ENCODE results near the gene NOSTRIN. TPM values are rescaled to one million over a fixed set of nuclear protein-coding genes. Genes with fewer than 3 reads are reported as not detected.

The NOSTRIN gene
- total and polyA plus RNA-seq, 2 donors (not counting 3 experiments of a cell fraction or from before 2014, with no cell fraction given) = 0.03 to 0.75 TPM

DNA sequence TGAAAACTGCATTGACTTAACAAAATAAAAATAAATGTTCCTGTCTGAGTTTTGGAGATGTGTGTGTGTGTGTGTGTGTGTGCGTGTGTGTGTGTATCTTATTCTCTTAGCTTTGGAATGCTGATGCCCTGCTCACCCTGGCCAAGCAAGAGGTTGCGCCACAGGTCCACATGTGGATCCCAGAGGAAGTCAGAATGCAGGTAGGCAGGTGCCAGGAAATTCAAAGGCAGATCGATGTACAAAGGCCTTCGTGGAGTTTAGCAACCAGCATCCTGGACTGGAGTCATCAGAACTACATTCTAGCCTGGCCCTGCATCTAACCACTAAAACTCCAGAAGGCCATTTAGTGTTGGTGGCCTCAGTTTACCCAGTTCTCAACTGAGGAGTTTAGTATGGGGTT, 111.1 kb downstream of the NOSTRIN start:
- no peaks in the 10 kb centered on the region for H4K20me1 ChIP-seq (replicated peaks; ENCODE audit: control insufficient read depth, extremely low read depth, insufficient read depth, low read length)
- H3K9me1 ChIP-seq (replicated peaks; ENCODE audit: control insufficient read depth, extremely low read depth, insufficient read depth, low read length) = no peaks in the 10 kb centered on the region
- ChIA-PET CTCF (interaction anchor here (0.6 to 1.4 kb wide), 5 partner anchors 9 to 458 kb away, joined by 3 to 5 read pairs (median 3); no protein-coding TSS in a partner anchor), POLR2A (no interaction called here)
- no peak for TF ChIP-seq POLR2A (IDR thresholded peaks at IDR 0.05; ENCODE audit: low read depth, low read length)
- TF ChIP-seq POLR2AphosphoS5 (IDR thresholded peaks at IDR 0.05; ENCODE audit: insufficient read depth, low read depth, low read length) = no peak
- TF ChIP-seq, protein P1, sequence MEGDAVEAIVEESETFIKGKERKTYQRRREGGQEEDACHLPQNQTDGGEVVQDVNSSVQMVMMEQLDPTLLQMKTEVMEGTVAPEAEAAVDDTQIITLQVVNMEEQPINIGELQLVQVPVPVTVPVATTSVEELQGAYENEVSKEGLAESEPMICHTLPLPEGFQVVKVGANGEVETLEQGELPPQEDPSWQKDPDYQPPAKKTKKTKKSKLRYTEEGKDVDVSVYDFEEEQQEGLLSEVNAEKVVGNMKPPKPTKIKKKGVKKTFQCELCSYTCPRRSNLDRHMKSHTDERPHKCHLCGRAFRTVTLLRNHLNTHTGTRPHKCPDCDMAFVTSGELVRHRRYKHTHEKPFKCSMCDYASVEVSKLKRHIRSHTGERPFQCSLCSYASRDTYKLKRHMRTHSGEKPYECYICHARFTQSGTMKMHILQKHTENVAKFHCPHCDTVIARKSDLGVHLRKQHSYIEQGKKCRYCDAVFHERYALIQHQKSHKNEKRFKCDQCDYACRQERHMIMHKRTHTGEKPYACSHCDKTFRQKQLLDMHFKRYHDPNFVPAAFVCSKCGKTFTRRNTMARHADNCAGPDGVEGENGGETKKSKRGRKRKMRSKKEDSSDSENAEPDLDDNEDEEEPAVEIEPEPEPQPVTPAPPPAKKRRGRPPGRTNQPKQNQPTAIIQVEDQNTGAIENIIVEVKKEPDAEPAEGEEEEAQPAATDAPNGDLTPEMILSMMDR (IDR thresholded peaks at IDR 0.05; ENCODE audit: extremely low read depth in 1 of 2, insufficient read depth in 1 of 2, low read depth in 1 of 2, low read length in 2 of 2) = no peak
- TF ChIP-seq GATA2 (IDR thresholded peaks at IDR 0.05; ENCODE audit: insufficient read depth, insufficient read length, low read depth, low read length) = no peak
- TF ChIP-seq JUN (IDR thresholded peaks at IDR 0.05; ENCODE audit: borderline replicate concordance, insufficient read depth, insufficient read length, low read depth) = no peak
- TF ChIP-seq MYC (IDR thresholded peaks at IDR 0.05; ENCODE audit: low read depth, low read length) = no peak
- no peaks in the 10 kb centered on the region for H3K79me2 ChIP-seq (ENCODE audit: control insufficient read depth, insufficient read depth, low read length)
- H3K4me1 ChIP-seq (ENCODE audit: control insufficient read depth, extremely low read depth, insufficient read depth, low read length) = no peaks in the 10 kb centered on the region
- BruUV-seq (replicated peaks) = no TSS peak
- intact Hi-C loops (cut with micrococcal nuclease) = no loop called here
- H3K9ac ChIP-seq (replicated peaks; ENCODE audit: extremely low read depth, insufficient read depth, low read length) = no peak overlapping the region
- H3K9me3 ChIP-seq (replicated peaks; ENCODE audit: control insufficient read depth, insufficient read depth, low read length) = no peaks in the 10 kb centered on the region
- no peak overlapping the region for H3K4me3 ChIP-seq (replicated peaks in 1 of 3; ENCODE audit: insufficient read depth in 1 of 3, low read depth in 1 of 3, low read length in 3 of 3)
- peak; percentile 26 for FAIRE-seq
- no peaks in the 10 kb centered on the region for H3K36me3 ChIP-seq (ENCODE audit: control insufficient read depth in 2 of 2, extremely low read depth in 1 of 2, insufficient read depth in 2 of 2, low read length in 2 of 2)
- peaks cover 18 to 25% of the 10 kb centered on the region in 2 experiments for H3K27me3 ChIP-seq (ENCODE audit: control insufficient read depth in 2 of 2, insufficient read depth in 2 of 2, low read length in 2 of 2)
- dilution Hi-C loops (cut with MboI; ENCODE audit: extremely low pct_ligation_motif_present, low sequenced_read_pairs) = no loop called here
- no peak overlapping the region for H3K27ac ChIP-seq (ENCODE audit: insufficient read depth, low read depth, low read length)
- no peak overlapping the region for H3K4me2 ChIP-seq (ENCODE audit: insufficient read depth, low read length)
- DNase-seq (ENCODE audit: low read depth, low spot score) = no peak
- H2AFZ ChIP-seq (ENCODE audit: low read depth, low read length) = no peak overlapping the region

Other genes starting within 250 kb of the NOSTRIN start
- 20.5 and 24.2 TPM in 2 replicates for gene SPC25, start 87.8 kb downstream of the NOSTRIN start, total RNA-seq
- gene SPC25, start 87.8 kb downstream of the NOSTRIN start, polyA plus RNA-seq = 9.9 and 10.1 TPM in 2 replicates
- gene G6PC2, start 98.7 kb downstream of the NOSTRIN start, total RNA-seq = not detected in 2 replicates
- not detected in 2 replicates for gene G6PC2, start 98.7 kb downstream of the NOSTRIN start, polyA plus RNA-seq
- gene ABCB11, start 228.7 kb downstream of the NOSTRIN start, total RNA-seq = 0.44 and 0.58 TPM in 2 replicates
- gene ABCB11, start 228.7 kb downstream of the NOSTRIN start, polyA plus RNA-seq = 0.16 and 0.22 TPM in 2 replicates